SU-DHL-6 (cell line): ENCODE measurements around the gene COG5.

Experiments used
- CTCF ChIP-seq: fragments of 200-600 bp; sonication (generic); IDR thresholded peaks from one replicate; pipeline ENCODE4 v1.5.1; 2017; ENCODE audit warnings: antibody characterized with exemption, mild to moderate bottlenecking, low read length, moderate library complexity; ENCODE audit not compliant: insufficient read depth, poor library complexity, severe bottlenecking
- EZH2phosphoT487 ChIP-seq: fragments of 200-600 bp; sonication (generic), shearing (Covaris generic); conservative IDR thresholded peaks from 2 replicates; pipeline ENCODE4 v1.6.1; 2018; ENCODE audit warnings: mild to moderate bottlenecking, antibody characterized with exemption, low read length, moderate library complexity, mixed read lengths

GRCh38 chr7:107326061-107326460, 237.7 kb downstream of the COG5 start:
- TF ChIP-seq CTCF (no peak), EZH2phosphoT487 (no peak)
